ENCODE measurements around the gene ARPC1B.
A peak's percentile ranks its signal among the peaks of the same experiment; 100 is the strongest.
"Not testable (repeated sequence)": the region's sequence is repeated elsewhere in the genome, so short reads cannot be mapped to it uniquely, and the experiment has no call there.

Gene ARPC1B

DNA sequence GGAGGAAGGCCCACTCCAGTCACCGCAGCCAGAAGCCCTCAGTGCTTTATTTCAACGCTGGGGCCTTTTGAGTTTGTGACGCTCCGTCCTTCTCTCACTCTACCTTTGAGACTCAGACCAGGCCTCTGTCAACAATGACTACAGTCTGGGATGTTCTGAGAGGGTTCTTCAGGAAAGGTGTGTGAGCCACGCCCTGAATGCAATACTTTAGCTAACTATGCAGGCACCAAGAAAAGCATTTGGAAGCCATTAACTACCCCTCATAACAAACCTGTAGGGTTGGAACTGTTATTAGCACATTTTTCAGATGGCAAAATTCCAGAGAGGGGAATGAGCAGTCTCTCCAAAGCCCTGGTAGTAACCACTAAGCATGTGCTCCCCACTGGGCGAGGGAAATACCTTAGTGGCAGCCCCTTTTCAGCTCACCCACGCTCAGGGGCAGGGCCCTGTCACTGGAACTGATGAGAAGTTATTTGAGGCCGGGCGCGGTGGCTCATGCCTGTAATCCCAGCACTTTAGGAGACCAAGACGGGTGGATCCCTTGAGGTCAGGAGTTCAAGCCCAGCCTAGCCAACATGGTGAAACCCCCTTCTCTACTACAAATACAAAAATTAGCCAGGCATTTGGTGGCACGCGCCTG, 5.7 kb upstream of the ARPC1B start:
- DNase-seq (ENCODE audit: low read depth): no peak

DNA sequence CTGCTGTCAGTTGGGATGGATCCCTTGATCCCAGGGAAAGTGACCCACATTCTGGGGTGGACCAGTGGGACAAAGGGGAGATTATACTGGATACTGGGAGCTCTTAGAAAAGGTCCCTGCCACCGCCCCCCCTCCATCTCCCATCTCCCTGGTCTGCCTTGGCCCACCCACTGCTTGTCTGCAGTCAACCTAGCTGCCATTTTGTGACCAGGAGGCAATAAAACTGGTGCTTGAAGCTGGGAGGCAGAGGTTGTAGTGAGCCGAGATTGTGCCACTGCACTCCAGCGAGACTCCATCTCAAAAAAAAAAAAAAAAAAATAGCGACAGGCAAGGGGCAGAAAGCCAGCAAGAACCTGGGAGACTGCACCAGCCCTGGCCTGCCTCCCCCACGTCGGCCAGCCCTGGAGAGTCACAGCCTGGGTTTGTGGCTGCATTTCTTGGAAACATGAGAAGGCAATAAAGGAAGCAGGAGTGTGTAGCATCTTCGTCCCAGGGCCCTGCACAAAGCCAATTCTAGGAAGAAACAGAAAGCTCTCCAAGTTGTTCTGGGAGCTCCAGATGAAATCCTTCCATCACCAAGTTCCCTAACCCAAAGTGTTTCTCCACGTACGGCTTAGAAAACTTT, 4.7 kb upstream of the ARPC1B start:
- no peak for DNase-seq (ENCODE audit: low read depth)

DNA sequence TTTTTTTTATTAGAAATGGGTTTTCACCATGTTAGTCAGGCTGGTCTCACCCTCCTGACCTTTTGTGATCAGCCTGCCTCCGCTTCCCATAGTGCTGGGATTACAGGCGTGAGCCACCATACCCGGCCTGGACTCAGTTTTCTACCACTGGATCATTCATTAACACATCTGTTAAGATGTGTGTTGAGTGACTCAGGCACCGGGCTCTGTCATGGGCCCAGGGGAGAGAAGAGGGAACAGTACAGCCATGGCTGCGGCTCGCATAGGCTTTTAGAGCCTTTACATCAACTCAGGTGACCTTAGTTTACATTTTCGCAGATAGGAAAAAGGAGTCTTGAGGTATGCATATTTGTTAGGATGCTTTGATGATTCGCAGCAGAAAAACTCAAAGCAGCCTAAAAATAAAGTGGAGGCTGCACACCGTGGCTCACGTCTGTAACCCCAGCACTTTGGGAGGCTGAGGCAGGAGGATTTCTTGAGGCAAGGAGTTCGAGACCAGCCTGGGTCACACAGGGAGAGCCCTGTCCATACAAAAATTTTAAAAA, 3.1 kb upstream of the ARPC1B start:
- DNase-seq (ENCODE audit: low read depth): no peak

DNA sequence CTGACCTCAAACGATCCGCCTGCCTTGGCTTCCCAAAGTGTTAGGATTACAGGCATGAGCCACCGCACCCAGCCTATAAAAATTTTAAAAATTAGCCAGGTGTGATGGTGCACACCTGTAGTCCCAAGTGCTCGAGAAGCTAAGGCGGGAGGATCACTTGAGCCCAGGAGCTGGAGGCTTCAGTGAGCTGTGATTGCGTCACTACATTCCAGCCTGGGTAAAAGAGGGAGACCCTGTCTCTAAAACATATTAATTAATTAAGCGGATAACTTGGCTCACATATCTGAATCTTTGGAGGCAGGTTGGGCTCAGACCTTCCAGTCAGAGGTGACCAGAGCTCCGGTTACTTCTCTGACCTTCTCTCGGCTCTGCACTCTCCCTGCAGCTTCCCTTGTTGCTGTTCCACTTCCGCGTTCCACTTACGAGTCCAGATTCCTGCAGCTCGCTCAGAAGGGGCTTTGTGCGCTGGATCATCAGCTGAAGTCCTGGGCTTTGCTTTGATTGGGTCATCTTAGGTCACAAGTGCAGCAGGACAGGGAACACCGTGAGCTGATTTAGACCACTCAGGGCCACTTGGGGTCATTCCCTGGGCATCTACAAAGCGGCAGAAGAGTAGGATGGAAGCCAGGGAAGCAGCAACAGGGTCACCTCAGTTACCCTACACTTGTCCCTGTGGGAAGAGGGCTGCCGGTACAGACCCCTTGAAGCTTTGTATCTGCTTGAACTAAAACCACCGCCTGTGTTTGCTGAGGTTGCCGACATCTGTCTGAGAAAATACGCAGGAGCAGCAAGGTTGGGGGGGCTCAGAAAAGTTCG, 2.0 kb upstream of the ARPC1B start:
- no peak for DNase-seq (ENCODE audit: low read depth)

- no peak for DNase-seq (ENCODE audit: low read depth)
These were observed 1.2 kb upstream of the ARPC1B start for GRCh38 chr7:99373091-99374066.

- no peak for DNase-seq (ENCODE audit: low read depth)
These were observed 709 bp downstream of the ARPC1B start for GRCh38 chr7:99375070-99375807.

- peak; percentile 95 for DNase-seq (ENCODE audit: low read depth)
These were observed 4.6 kb downstream of the ARPC1B start for GRCh38 chr7:99379043-99379577.

GRCh38 chr7:99379693-99380031, 5.1 kb downstream of the ARPC1B start:
- not testable (repeated sequence) for DNase-seq (ENCODE audit: low read depth)

- no peak for DNase-seq (ENCODE audit: low read depth)
These were observed 5.7 kb downstream of the ARPC1B start for GRCh38 chr7:99380032-99380822.

- no peak for DNase-seq (ENCODE audit: low read depth)
These were observed 6.5 kb downstream of the ARPC1B start for GRCh38 chr7:99380823-99381663.

DNA sequence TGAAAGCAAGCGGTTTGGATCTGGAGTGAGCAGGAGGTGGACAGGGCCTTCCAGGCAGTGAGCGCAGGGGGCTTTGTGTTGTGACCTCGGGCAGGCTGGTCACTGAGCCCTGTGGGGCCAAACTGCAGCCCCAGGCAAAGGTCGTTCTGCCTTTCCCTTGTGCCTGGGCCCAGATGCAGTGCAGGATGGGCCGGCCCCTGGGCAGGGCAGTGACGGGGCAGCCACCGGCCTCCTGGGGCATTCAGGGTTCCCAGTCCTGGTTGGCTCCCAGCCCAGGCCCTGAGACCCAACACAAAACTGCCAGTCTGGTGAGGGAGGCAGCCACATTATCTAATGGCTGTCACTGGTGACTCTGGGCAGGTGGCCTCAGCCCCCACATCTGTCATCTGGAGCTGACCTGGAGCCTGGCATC, 7.1 kb downstream of the ARPC1B start:
- DNase-seq (ENCODE audit: low read depth): no peak

DNA sequence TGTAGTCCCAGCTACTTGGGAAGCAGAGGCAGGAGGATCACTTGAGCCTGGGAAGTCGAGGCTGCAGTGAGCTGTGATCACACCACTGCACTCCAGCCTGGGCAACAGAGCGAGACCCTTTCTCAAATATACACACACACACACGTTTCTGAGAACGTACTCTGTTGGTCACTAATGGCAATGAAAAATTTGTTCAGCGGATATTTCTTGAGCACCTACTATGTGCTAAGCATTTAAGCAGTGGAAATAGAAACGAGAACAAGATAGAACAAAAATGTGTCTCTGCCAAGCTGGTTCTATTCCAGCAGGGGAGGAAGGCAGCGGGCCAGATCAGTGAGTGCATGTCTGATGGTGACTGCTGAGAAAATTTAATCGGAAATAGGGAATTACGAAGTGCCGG, 8.7 kb downstream of the ARPC1B start:
- DNase-seq (ENCODE audit: low read depth): no peak

DNA sequence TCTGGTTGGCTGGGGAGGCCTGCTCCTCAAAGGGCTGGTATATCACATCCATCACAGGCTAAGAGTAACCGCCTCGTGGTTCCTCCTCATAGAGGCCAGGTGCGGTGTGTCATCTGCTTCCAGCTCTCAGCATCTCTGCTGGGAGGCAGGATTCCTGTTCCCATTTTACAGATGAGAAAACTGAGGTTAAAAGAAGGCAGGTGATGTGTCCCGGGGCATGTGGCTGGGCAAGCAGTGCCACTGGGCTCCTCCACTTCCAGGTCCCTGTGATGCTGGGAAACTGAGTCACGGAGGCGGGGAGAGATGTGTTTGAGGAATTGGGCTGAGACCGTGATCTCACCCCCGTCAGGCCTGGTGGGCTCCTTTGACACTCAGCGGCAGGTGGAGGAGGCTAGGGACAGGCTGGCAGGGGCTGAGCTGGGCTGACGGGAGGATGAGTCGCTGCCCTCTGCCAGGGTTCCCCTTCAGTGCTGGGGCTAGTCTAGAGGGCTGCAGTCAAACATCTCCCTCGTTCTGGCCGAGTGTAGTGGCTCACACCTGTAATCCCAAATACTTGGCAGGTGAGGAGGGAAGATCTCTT, 9.4 kb downstream of the ARPC1B start:
- no peak for DNase-seq (ENCODE audit: low read depth)

GRCh38 chr7:99384523-99384922, 10.0 kb downstream of the ARPC1B start:
- DNase-seq (ENCODE audit: low read depth): no peak

GRCh38 chr7:99385564-99385963, 11.0 kb downstream of the ARPC1B start:
- no peak for DNase-seq (ENCODE audit: low read depth)

DNA sequence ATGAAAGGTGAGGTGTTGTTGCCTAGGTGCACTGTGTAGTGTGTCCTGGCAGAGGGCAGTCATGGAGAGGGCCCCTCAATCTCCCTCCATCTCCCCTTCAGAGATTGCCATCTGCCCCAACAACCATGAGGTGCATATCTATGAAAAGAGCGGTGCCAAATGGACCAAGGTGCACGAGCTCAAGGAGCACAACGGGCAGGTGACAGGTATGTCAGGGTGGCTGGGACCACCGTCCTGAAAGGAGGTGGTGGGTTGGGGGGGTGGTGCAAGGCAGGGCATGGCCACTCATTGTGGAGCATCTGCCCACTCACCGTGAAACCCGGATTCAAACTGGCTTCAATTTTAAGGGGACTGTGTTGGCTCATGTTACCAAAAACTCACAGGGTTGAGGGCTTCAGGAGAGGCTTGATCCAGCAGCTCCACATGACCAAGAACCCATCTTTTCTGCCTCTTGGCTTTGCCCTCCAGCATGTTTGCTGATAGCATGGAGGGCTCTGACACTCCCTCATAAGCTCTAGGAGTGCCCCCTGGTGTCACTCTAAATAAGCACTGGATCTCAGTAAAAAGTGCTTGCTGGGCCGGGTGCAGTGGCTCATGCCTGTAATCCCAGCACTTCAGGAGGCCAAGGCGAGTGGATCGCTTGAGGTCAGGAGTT, 12.2 kb downstream of the ARPC1B start:
- DNase-seq (ENCODE audit: low read depth): no peak

- DNase-seq (ENCODE audit: low read depth): not testable (repeated sequence)
These were observed 12.7 kb downstream of the ARPC1B start for GRCh38 chr7:99387239-99387635.

- no peak for DNase-seq (ENCODE audit: low read depth)
These were observed 13.4 kb downstream of the ARPC1B start for GRCh38 chr7:99387912-99388311.
